ENCODE data around the gene MS4A6A. TPM values are rescaled to one million over a fixed set of nuclear protein-coding genes. Genes with fewer than 3 reads are reported as not detected.

MS4A6A gene
- total and polyA plus RNA-seq, 7 donors, result 58.9 to 115 (median 80.0) TPM

DNA sequence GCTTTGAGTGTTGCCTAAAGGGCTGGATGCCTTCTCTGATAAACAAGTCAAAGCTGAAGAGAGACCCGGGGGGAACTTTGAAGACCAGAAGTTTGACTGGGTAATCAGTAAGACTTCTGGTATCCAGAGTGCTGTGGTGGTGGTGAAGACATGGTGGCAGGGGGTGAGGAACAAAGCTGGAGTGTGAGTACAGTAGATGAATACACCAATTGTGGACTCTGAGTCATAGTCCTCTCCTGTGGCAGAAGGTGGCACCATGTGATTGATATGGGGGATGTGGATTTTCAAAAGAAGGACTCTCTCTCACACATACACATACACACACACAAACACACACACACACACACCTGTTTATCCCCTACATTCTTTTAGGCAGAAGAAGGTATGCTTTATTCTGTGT is 12.3 kb downstream of the MS4A6A start:
- DNase-seq, result no peak
- H3K4me1 ChIP-seq, result no peaks in the 10 kb centered on the region
- intact Hi-C loops (cut with DNase I), result no loop called here
- H3K27ac ChIP-seq, result no peak overlapping the region
- H3K9me3 ChIP-seq, result peaks cover 0 to 6% (median 0%) of the 10 kb centered on the region in 4 donors
- no peaks in the 10 kb centered on the region for H3K36me3 ChIP-seq
- TF ChIP-seq POLR2A (IDR thresholded peaks at IDR 0.05) (no peak), POLR2AphosphoS5 (IDR thresholded peaks at IDR 0.05) (no peak), EP300 (IDR thresholded peaks at IDR 0.05) (no peak), CTCF (IDR thresholded peaks at IDR 0.05) (no peak)
- WGBS, 2 donors, result 93% methylated on average over 1 of the region's 1 CpG
- H3K27me3 ChIP-seq, result no peaks in the 10 kb centered on the region
- H3K4me3 ChIP-seq, result no peak overlapping the region

GRCh38 chr11:60169264-60169915 is 13.5 kb downstream of the MS4A6A start:
- TF ChIP-seq POLR2AphosphoS5 (IDR thresholded peaks at IDR 0.05), result no peak
- TF ChIP-seq CTCF (IDR thresholded peaks at IDR 0.05), result peak in 2 of 4 experiments; percentile 11 to 12
- no peak for TF ChIP-seq EP300 (IDR thresholded peaks at IDR 0.05)
- TF ChIP-seq POLR2A (IDR thresholded peaks at IDR 0.05), result no peak
- intact Hi-C loops (cut with DNase I), result no loop called here
- Histone ChIP-seq H3K27ac (no peak overlapping the region), H3K9me3 (peaks cover 0 to 6% (median 0%) of the 10 kb centered on the region in 4 donors), H3K4me1 (no peaks in the 10 kb centered on the region), H3K27me3 (no peaks in the 10 kb centered on the region), H3K4me3 (no peak overlapping the region), H3K36me3 (no peaks in the 10 kb centered on the region)
- no peak for DNase-seq
- WGBS, 2 donors, result 78 to 88% methylated on average over 6 of the region's 6 CpGs

- TF ChIP-seq EP300 (IDR thresholded peaks at IDR 0.05), result no peak
- no peak for TF ChIP-seq POLR2A (IDR thresholded peaks at IDR 0.05)
- TF ChIP-seq POLR2AphosphoS5 (IDR thresholded peaks at IDR 0.05), result no peak
- no peak for TF ChIP-seq CTCF (IDR thresholded peaks at IDR 0.05)
- H3K4me3 ChIP-seq, result no peak overlapping the region
- H3K36me3 ChIP-seq, result no peaks in the 10 kb centered on the region
- WGBS, 2 donors, result 42 to 78% methylated on average over 6 of the region's 6 CpGs
- H3K4me1 ChIP-seq, result no peaks in the 10 kb centered on the region
- peaks cover 0 to 6% (median 0%) of the 10 kb centered on the region in 4 donors for H3K9me3 ChIP-seq
- intact Hi-C loops (cut with DNase I), result no loop called here
- no peak overlapping the region for H3K27ac ChIP-seq
- H3K27me3 ChIP-seq, result no peaks in the 10 kb centered on the region
- DNase-seq, result no peak
These were observed 14.6 kb downstream of the MS4A6A start for GRCh38 chr11:60168306-60168705.

- Histone ChIP-seq H3K36me3 (no peaks in the 10 kb centered on the region), H3K27me3 (no peaks in the 10 kb centered on the region), H3K27ac (no peak overlapping the region), H3K4me1 (no peaks in the 10 kb centered on the region), H3K9me3 (peaks cover 0 to 6% (median 0%) of the 10 kb centered on the region in 4 donors), H3K4me3 (no peak overlapping the region)
- no peak for DNase-seq
- TF ChIP-seq POLR2A (IDR thresholded peaks at IDR 0.05) (no peak), POLR2AphosphoS5 (IDR thresholded peaks at IDR 0.05) (no peak), CTCF (IDR thresholded peaks at IDR 0.05) (no peak), EP300 (IDR thresholded peaks at IDR 0.05) (no peak)
- intact Hi-C loops (cut with DNase I), result no loop called here
These were observed 16.9 kb downstream of the MS4A6A start for GRCh38 chr11:60165951-60166350.

GRCh38 chr11:60165538-60165937 is 17.3 kb downstream of the MS4A6A start:
- intact Hi-C loops (cut with DNase I), result no loop called here
- H3K4me1 ChIP-seq, result no peaks in the 10 kb centered on the region
- no peak for TF ChIP-seq POLR2AphosphoS5 (IDR thresholded peaks at IDR 0.05)
- H3K4me3 ChIP-seq, result no peak overlapping the region
- 62 to 71% methylated on average over 2 of the region's 2 CpGs for WGBS, 2 donors
- peaks cover 0 to 6% (median 0%) of the 10 kb centered on the region in 4 donors for H3K9me3 ChIP-seq
- DNase-seq, result no peak
- no peak overlapping the region for H3K27ac ChIP-seq
- no peaks in the 10 kb centered on the region for H3K36me3 ChIP-seq
- no peaks in the 10 kb centered on the region for H3K27me3 ChIP-seq

Data from sigmoid colon (tissue), 7 donors.